Neural cell (in vitro differentiated cells): Measurements from ENCODE around the gene TTC19.

Experiments used
- CTCF ChIP-seq: fragments of 450-650 bp; IDR thresholded peaks from 2 replicates; pipeline ENCODE4 v1.5.1; 2014; ENCODE audit warnings: antibody characterized with exemption, mild to moderate bottlenecking, moderate library complexity; ENCODE audit not compliant: poor library complexity, severe bottlenecking
- EP300 ChIP-seq: fragments of 450-650 bp; conservative IDR thresholded peaks from 2 replicates; pipeline ENCODE4 v1.6.1; 2014; ENCODE audit warnings: antibody characterized with exemption, mild to moderate bottlenecking, moderate library complexity; ENCODE audit not compliant: poor library complexity, severe bottlenecking
- EZH2 ChIP-seq: fragments of 200-600, 300-800 bp; shearing (Covaris generic), sonication (generic); IDR thresholded peaks from 2 replicates; pipeline ENCODE4 v1.6.1; 2014; ENCODE audit warnings: antibody characterized with exemption, low read length, borderline replicate concordance, mild to moderate bottlenecking; ENCODE audit not compliant: insufficient read depth, poor library complexity, severe bottlenecking
- MXI1 ChIP-seq: fragments of 450-650 bp; conservative IDR thresholded peaks from 2 replicates; pipeline ENCODE4 v1.6.1; 2014; ENCODE audit warnings: antibody characterized with exemption, mild to moderate bottlenecking; ENCODE audit not compliant: poor library complexity, severe bottlenecking
- POLR2AphosphoS5 ChIP-seq: IDR thresholded peaks from 2 replicates; pipeline ENCODE4 v1.6.1; 2012
- RAD21 ChIP-seq: fragments of 450-650 bp; conservative IDR thresholded peaks from 2 replicates; pipeline ENCODE4 v1.6.1; 2014; ENCODE audit warnings: antibody characterized with exemption, mild to moderate bottlenecking, moderate library complexity
- TAF1 ChIP-seq: IDR thresholded peaks from 2 replicates; pipeline ENCODE4 v1.6.1; 2012; ENCODE audit warnings: low read depth

GRCh38 chr17:16013943-16014407 lies 14.4 kb downstream of the TTC19 start:
- peak; percentile 51 for TF ChIP-seq CTCF
- no peak for TF ChIP-seq EZH2
- TF ChIP-seq POLR2AphosphoS5, result no peak
- TF ChIP-seq MXI1, result no peak
- no peak for TF ChIP-seq EP300
- TF ChIP-seq RAD21, result no peak
- TF ChIP-seq TAF1, result no peak
